ENCODE results near the gene ZGLP1.

GRCh38 chr19:10260141-10260584, 49.5 kb downstream of the ZGLP1 start:
- TF ChIP-seq CTCF (IDR thresholded peaks at IDR 0.05; ENCODE audit: low read depth, low read length) (peak; percentile 0), POLR2A (IDR thresholded peaks at IDR 0.05; ENCODE audit: extremely low read depth, insufficient read length) (no peak)

Measured in NB4 (cell line).